Skeletal muscle cell (primary cell): ENCODE results near the gene OTUB1.
A peak's percentile ranks its signal among the peaks of the same experiment; 100 is the strongest.

ENCODE experiments used
- DNase-seq: peaks from one replicate; pipeline ENCODE4 v3.0.0-alpha.2; 2010; ENCODE audit warnings: low read depth
- H3K4me3 ChIP-seq: 2 replicates; pipeline ENCODE4 v1.5.1; 2011; ENCODE audit warnings: low read depth, mild to moderate bottlenecking, control low read depth, low read length, moderate library complexity

The OTUB1 gene

DNA sequence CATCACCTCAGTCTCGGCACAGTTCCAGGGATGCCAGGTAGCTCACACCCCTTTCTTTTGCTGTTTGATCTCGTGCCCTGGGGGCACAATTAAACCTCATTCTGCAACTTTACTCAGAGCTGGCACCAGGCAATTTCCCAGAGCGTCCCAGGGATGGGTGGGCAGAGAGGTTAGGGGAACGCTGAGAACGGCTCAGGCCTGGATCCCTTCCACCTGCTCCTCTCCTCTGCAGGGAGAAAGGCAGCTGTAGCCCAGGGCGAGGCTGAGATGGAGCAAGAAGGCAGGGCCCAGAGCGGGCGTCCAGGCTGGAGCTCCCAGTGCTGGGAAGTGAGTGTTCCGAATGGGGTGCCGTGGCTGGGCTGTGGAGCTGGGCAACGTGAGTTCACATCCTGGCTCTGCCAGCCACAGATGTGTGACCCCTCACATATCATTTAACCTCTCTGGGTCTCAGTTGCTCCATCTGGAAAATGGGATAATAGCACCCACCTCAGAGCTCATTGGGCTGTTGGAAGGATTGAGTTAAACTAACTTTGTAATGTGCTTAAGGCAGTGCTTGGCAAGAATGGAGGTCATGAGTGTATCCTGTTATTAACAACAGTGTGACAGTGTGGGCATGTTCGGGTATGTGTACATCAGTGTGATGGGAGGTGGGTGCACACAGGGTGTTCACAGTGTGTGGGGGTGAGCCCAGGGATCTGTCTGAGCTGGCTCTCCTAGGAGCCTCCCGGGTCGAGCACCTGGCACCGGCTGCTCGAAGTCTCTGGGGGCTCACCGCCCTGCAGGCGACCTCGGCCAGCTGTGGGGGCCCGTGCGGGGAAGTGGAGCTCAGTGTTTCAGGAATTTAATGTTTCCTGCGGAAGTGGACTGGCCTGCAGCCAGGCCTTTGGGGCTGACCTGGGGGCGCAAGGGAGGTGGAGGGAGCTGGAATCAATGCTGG lies 15.5 kb downstream of the OTUB1 start:
- H3K4me3 ChIP-seq, result no peak overlapping the region

GRCh38 chr11:64003807-64004589 lies 17.8 kb downstream of the OTUB1 start:
- no peak overlapping the region for H3K4me3 ChIP-seq
- no peak for DNase-seq

More for the DNA sequence above, 15.5 kb downstream of the OTUB1 start:
- DNase-seq, result no peak

DNA sequence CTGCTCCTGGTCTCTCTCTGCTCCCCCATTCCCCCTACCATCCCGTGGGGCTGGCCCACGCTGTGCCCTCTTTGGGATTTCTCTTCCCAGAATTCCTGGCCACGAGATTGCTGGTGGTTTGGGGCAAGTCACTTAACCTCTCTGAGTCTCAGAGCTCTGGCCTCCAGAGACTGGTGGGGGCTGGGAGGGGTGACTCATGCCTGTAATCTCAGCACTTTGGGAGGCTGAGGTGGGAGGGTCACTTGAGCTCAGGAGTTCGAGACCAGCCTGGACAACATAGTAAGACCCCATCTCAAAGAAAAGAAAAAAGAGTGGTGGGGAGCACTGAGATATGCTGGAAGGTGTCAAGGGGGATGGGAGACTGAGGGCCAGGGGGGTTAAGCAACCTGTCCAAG lies 18.3 kb downstream of the OTUB1 start:
- no peak overlapping the region for H3K4me3 ChIP-seq
- DNase-seq, result no peak

DNA sequence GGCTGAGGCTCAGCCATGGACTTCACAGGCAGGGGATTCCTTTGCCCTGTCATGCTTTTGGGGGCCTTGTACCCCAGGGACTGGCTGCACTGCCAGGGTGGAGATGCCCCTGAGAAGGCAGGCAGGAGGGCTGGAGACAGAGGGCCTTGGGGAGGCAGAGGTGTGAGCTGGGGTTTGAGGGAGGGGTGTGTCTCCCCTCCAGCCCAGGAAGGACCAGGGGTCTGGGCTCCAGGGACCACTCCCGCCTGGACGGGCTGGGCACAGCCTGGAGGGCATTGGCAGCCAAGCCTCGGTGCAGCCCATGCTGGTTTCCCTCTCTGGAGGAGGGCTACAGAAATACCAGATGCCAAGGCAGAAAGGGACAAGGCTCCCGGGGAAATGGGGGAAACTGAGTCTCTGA lies 19.5 kb downstream of the OTUB1 start:
- no peak overlapping the region for H3K4me3 ChIP-seq

GRCh38 chr11:64006398-64006797 lies 20.2 kb downstream of the OTUB1 start:
- H3K4me3 ChIP-seq, result no peak overlapping the region
- DNase-seq, result no peak

More for the DNA sequence above, 19.5 kb downstream of the OTUB1 start:
- no peak for DNase-seq

DNA sequence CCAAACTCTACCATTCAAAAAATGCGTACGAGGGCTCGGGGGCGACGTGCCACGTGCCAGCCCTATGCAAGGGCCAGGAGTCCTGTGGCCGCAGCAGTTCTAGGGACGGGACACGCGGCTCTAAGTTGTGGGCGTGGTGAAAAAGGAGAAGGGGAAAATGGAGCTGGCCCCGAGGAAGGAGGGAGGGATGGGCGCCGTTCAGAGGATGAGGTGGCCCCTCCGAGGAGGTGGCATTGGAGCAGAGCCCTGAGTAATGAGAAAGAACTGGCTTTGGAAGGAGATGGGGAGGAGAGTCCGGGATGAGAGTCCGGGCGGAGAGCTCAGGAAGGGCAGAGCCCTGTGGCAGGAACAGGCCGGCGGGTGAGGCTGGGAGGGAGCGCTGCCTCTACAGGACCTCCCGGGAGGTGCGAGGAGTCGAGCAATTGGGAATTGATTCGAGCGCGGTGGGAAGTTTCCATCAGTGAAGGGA lies 21.0 kb downstream of the OTUB1 start:
- peak overlapping the region; percentile 3 for H3K4me3 ChIP-seq
- no peak for DNase-seq

DNA sequence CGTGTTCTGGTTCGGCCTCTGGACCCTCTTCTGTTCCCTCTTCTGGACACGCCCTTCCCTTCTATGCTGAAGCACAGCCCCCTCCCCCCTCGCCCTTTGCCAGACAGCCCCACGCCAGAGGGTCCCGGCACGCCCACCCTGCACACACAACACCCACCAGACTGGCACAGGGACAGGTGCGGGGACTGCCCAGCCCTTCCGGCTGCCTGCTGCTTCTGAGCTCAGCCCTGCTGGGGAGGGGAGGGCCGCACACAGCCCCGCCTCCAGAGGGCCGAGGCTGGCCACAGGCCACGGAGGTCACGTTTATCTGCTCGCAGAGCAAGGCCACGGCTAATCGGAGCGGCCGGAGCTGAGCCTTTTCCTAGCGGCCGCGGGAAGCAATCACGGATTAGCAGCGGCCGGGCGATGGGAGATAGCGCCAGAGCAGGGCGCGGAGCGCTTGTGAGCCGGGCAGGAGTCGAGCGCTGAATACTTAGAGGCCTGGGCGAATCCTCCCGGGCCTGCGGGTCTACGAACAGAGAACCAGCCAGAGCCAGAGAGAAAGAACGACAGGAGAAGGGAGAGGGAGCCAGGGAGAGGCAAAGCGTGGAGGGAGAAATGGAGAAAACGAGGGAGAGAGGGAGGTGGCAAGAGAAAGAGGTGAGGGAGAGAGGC lies 21.5 kb downstream of the OTUB1 start:
- DNase-seq, result no peak
- peak overlapping the region; percentile 15 for H3K4me3 ChIP-seq

DNA sequence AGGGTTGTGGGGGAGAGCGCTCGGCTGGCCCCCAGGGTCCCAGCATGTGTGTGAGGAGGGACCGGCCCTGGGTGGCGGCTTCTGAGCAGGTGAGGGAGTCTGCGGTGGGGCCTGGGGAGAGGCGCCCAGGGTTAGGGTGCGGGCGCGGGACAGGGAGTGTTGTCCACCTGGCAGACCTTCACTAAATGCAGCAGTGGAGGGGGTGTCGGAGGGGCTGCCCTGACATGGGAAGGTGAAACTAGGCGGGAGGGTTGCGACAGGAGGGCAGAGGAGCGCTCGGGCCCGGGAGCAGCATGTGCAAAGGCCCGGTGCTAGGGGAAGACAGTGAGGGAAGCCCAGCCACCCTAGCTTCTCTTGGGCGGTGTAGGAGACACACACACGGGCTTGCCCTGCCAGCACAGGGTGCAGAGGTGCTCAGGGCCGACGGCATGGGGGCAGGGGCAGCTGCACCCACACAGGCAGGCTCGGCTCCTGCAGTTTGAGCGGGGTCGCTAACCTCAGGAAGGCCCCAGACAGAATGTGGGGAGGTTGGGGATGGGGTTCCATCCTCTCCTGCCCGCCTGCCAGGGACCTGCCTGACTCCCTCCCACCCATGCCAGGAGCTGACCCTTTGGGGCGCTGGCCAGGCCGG lies 22.2 kb downstream of the OTUB1 start:
- H3K4me3 ChIP-seq, result no peak overlapping the region
- DNase-seq, result no peak

DNA sequence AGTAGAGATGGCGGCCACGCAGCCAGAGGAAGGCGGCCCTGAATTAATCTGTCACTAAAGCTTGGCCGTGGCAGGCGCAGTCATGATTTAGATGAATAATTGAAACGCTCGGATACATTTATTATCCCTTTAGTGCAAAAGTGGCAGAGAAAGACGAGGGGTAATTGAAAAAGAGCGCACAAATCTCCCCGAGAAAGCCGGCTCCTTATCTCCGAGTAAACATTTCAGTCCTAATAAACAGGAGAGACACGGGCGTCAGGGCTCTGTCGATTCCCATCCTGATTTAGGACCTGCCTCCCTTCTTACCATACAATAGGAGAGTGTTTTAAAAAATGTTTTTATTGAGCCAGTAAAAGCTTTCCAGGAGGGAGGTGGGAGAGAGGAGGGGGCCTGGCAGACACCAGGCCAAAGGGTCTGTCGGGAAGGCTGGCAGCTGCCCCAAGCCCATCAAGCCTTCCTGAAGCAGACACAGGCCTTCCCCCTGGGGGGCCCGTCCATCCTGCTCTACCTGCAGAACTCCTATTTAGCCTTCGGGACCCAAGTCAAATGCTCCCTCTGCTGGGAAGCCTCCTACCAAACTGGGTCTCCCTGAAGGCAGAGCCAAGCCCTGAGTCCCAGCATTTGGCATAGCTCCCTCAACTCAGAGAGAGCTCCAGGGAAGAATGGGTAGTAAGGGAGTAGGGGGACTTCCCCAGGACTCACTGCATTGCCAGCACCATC lies 22.8 kb downstream of the OTUB1 start:
- no peak for DNase-seq
- H3K4me3 ChIP-seq, result no peak overlapping the region

- no peak overlapping the region for H3K4me3 ChIP-seq
- DNase-seq, result no peak
These were observed 23.5 kb downstream of the OTUB1 start for GRCh38 chr11:64009710-64010109.

DNA sequence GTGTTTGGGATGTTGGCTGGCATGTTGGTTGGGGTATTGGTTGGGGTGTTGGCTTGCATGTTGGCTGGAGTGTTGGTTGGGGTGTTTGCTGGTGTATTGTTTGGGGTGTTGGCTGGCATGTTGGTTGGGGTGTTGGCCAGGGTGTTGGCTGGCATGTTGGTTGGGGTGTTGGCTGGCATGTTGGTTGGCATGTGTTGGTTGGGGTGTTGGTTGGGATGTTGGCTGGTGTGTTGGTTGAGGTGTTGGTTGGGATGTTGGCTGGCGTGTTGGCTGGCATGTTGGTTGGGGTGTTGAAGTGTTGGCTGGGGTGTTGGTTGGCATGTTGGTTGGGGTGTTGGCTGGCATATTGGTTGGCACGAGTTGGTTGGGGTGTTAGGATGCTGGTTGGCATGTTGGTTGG lies 24.5 kb downstream of the OTUB1 start:
- no peak overlapping the region for H3K4me3 ChIP-seq
- DNase-seq, result no peak

DNA sequence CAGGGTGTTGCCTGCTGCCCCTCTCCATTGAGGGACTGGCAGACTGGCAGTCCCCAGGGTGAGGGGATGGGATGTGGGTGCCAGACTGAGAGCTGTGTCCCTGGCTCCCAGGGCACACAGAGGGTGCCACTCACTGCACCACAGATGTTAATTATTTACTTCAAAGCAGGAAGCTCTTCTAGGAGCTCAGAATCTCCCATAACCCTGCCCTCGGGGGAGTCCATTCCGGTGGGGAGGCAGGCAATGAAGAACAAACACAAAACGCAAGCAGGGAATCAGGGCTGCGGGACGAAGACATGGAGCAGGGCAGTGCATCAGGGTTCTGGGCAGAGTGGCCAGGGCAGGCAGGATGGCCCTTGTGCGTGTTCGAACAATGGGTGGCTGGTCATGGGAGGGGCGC lies 25.1 kb downstream of the OTUB1 start:
- no peak for DNase-seq
- no peak overlapping the region for H3K4me3 ChIP-seq

DNA sequence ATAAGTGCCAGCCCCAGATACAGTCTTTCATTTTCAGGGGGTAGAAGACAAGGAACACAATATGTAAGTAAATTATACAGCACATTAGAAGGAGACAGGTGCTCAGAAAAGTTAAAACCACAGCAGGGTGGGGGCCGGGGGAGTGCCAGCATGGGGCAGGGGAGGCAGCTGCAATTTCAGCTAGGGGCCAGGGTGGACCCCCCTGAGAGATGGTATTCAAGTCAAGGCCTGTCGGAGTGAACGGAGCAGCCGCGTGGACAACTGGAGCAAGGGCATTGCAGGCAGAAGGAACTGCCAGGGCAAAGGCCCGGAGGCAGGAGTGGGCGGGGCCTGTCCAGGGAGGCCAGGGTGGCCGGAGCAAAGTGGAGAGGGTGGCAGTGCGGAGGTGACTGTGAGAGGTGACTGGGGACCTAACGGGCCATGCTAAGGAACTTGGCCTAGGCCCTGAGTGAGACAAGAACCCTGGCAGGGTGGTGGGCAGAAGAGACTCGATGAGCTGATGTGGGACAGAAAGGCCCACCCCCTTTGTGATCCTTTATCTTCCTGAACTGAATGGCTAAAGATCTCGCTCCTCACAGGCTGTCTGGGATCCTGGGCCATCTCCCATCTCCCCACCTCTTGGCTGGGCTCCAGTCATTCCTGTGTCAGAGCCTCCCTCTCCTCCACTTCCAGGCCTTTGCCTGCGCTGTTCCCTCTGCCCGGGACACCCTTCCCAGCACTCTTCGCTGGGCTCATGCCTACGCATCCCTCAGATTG lies 27.1 kb downstream of the OTUB1 start:
- H3K4me3 ChIP-seq, result no peak overlapping the region
- DNase-seq, result no peak

GRCh38 chr11:64014356-64014755 lies 28.1 kb downstream of the OTUB1 start:
- no peak for DNase-seq
- H3K4me3 ChIP-seq, result no peak overlapping the region

DNA sequence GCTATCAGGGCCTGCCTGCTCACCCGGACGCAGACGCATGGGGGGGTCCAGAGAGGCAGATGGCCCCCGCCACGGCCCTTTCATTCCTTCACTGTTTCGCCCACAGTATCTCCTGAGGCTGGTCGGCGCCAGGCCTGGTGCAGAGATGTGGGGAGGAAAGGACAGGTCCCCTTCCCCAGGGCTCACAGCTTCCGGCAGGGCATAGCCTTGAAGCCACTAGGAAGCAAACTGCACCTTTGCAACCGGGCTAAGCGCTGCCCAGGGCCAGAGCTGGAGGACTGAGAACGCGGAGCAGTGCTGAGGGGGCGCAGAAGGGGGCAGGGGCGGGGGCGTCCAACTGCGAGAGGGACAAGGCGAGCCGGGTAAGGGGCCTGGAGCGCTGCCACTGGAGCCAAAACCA lies 29.3 kb downstream of the OTUB1 start:
- no peak for DNase-seq
- no peak overlapping the region for H3K4me3 ChIP-seq

- no peak for DNase-seq
- H3K4me3 ChIP-seq, result no peak overlapping the region
These were observed 30.0 kb downstream of the OTUB1 start for GRCh38 chr11:64015935-64016845.

- DNase-seq, result no peak
- H3K4me3 ChIP-seq, result no peak overlapping the region
These were observed 31.6 kb downstream of the OTUB1 start for GRCh38 chr11:64017945-64018224.

DNA sequence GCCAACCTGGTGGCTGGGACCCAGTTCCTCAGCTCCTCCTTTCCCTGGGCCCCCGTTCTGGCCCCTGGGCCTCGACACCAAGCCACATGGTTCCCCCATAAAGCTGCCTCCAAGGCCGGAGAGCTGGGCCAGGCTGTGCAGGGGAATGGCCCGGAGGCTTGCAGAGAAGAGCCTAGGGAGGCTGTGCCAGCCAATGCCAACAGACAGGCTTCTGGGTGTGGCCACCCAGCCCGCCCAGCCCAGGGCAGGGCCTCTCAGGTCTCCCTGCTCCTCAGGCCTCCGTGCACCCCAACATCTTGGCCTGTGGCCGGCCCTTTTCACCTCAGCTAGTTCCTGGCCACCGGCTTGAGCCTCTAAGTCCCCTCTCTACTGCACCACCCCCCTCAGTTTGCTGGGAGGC lies 32.1 kb downstream of the OTUB1 start:
- no peak for DNase-seq
- no peak overlapping the region for H3K4me3 ChIP-seq
